HL-60 (cell line): ENCODE data around the gene CEP78.

Experiments used
- DNase-seq, 2 experiments: peaks; one replicate each; pipeline ENCODE4 v3.0.0-alpha.2; 2010 to 2020; ENCODE audit warnings: low read depth in 1 of 2, low spot score in 1 of 2
- H3K27ac ChIP-seq: fragments of 250-450 bp; sonication (Bioruptor Pico); replicated peaks from 2 replicates; pipeline ENCODE4 v1.5.1; 2020; ENCODE audit warnings: mild to moderate bottlenecking, moderate library complexity
- H3K27me3 ChIP-seq: fragments of 250-450 bp; sonication (Bioruptor Pico); 2 replicates; pipeline ENCODE4 v1.5.1; 2021; ENCODE audit warnings: mild to moderate bottlenecking, moderate library complexity; ENCODE audit not compliant: insufficient read depth, poor library complexity, severe bottlenecking
- H3K4me3 ChIP-seq: replicated peaks from 2 replicates; pipeline ENCODE4 v1.5.1; 2011; ENCODE audit warnings: mild to moderate bottlenecking, control low read depth, low read length; ENCODE audit not compliant: insufficient read depth
- GABPA ChIP-seq: IDR thresholded peaks from 2 replicates; pipeline ENCODE4 v1.6.1; 2012; ENCODE audit warnings: low read depth
- POLR2AphosphoS5 ChIP-seq: IDR thresholded peaks from 2 replicates; pipeline ENCODE4 v1.6.1; 2012; ENCODE audit warnings: low read depth
- SPI1 ChIP-seq: IDR thresholded peaks from 2 replicates; pipeline ENCODE4 v1.6.1; 2012; ENCODE audit warnings: low read depth, mild to moderate bottlenecking, borderline replicate concordance
- TF ChIP-seq, protein P1 (sequence below): IDR thresholded peaks from 2 replicates; pipeline ENCODE4 v1.6.1; 2012; ENCODE audit warnings: low read depth; ENCODE audit not compliant: insufficient replicate concordance
- TF ChIP-seq, protein P2 (sequence below): IDR thresholded peaks from one replicate; pipeline ENCODE4 v1.5.1; 2011; ENCODE audit warnings: low read length, control low read depth, inconsistent platforms; ENCODE audit not compliant: insufficient read depth

CEP78 gene

DNA sequence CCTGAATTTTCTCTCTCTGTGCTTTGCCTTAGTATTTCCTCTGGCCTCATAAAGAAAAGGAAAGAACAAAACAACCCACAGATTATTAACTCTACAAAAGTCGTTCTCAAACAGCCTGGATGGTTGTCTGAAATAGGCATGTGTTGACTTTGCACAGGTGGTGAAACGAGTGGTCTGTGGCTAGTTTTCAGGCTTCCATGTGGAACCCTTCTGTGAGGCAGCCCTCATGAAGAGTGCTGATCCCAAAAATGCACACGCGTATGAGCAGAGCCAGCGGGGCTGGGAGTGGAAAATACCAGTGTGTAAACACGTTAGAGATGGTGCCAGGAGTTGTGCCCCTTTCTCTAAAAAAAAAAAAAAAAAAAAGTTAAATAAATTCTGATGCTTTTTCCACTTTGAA, 56.2 kb downstream of the CEP78 start:
- Histone ChIP-seq H3K27me3 (no peaks in the 10 kb centered on the region), H3K27ac (no peak overlapping the region), H3K4me3 (no peak overlapping the region)
- DNase-seq: no peak
- TF ChIP-seq, protein P1, sequence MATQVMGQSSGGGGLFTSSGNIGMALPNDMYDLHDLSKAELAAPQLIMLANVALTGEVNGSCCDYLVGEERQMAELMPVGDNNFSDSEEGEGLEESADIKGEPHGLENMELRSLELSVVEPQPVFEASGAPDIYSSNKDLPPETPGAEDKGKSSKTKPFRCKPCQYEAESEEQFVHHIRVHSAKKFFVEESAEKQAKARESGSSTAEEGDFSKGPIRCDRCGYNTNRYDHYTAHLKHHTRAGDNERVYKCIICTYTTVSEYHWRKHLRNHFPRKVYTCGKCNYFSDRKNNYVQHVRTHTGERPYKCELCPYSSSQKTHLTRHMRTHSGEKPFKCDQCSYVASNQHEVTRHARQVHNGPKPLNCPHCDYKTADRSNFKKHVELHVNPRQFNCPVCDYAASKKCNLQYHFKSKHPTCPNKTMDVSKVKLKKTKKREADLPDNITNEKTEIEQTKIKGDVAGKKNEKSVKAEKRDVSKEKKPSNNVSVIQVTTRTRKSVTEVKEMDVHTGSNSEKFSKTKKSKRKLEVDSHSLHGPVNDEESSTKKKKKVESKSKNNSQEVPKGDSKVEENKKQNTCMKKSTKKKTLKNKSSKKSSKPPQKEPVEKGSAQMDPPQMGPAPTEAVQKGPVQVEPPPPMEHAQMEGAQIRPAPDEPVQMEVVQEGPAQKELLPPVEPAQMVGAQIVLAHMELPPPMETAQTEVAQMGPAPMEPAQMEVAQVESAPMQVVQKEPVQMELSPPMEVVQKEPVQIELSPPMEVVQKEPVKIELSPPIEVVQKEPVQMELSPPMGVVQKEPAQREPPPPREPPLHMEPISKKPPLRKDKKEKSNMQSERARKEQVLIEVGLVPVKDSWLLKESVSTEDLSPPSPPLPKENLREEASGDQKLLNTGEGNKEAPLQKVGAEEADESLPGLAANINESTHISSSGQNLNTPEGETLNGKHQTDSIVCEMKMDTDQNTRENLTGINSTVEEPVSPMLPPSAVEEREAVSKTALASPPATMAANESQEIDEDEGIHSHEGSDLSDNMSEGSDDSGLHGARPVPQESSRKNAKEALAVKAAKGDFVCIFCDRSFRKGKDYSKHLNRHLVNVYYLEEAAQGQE: no peak
- TF ChIP-seq POLR2AphosphoS5: no peak
- TF ChIP-seq, protein P2, sequence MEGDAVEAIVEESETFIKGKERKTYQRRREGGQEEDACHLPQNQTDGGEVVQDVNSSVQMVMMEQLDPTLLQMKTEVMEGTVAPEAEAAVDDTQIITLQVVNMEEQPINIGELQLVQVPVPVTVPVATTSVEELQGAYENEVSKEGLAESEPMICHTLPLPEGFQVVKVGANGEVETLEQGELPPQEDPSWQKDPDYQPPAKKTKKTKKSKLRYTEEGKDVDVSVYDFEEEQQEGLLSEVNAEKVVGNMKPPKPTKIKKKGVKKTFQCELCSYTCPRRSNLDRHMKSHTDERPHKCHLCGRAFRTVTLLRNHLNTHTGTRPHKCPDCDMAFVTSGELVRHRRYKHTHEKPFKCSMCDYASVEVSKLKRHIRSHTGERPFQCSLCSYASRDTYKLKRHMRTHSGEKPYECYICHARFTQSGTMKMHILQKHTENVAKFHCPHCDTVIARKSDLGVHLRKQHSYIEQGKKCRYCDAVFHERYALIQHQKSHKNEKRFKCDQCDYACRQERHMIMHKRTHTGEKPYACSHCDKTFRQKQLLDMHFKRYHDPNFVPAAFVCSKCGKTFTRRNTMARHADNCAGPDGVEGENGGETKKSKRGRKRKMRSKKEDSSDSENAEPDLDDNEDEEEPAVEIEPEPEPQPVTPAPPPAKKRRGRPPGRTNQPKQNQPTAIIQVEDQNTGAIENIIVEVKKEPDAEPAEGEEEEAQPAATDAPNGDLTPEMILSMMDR: no peak
- TF ChIP-seq SPI1: no peak
- no peak for TF ChIP-seq GABPA

DNA sequence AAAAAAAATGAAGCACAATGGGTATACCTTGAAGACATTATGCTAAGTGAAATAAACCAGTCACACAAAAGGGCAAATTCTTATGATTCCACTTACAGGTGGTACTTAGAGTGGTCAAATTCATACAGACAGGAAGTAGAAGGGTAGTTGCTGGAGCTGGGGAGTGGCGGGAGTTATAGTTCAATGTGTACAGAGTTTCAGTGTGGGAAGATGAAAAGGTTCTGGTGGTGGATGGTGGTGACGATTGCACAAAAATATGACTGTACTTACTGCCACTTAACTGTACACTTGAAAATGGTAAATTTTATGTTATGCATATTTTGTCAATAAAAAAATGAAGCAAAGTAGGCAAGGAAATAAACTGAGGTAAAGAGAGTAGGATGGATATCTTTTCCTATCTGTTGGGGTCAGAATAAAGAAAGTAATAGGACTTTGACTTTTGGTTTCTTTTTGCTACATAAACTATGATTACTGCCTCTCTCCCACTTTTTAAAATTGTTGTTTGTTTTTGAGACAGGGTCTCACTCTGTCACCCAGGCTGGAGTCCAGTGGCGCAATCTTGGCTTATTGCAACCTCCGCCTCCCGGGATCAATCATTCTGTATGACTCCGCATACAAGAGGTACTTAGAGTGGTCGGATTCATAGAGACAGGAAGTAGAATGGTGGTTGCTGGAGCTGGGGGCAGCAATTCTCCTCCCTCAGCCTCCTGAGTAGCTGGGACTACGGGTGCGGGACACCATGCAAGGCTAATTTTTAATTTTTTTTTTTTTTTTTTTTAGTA, 57.0 kb downstream of the CEP78 start:
- no peak for DNase-seq
- H3K27ac ChIP-seq: no peak overlapping the region
- TF ChIP-seq POLR2AphosphoS5: no peak
- no peak for TF ChIP-seq SPI1
- TF ChIP-seq, protein P1: no peak
- no peak for TF ChIP-seq GABPA
- TF ChIP-seq, protein P2: no peak
- H3K27me3 ChIP-seq: no peaks in the 10 kb centered on the region
- no peak overlapping the region for H3K4me3 ChIP-seq

DNA sequence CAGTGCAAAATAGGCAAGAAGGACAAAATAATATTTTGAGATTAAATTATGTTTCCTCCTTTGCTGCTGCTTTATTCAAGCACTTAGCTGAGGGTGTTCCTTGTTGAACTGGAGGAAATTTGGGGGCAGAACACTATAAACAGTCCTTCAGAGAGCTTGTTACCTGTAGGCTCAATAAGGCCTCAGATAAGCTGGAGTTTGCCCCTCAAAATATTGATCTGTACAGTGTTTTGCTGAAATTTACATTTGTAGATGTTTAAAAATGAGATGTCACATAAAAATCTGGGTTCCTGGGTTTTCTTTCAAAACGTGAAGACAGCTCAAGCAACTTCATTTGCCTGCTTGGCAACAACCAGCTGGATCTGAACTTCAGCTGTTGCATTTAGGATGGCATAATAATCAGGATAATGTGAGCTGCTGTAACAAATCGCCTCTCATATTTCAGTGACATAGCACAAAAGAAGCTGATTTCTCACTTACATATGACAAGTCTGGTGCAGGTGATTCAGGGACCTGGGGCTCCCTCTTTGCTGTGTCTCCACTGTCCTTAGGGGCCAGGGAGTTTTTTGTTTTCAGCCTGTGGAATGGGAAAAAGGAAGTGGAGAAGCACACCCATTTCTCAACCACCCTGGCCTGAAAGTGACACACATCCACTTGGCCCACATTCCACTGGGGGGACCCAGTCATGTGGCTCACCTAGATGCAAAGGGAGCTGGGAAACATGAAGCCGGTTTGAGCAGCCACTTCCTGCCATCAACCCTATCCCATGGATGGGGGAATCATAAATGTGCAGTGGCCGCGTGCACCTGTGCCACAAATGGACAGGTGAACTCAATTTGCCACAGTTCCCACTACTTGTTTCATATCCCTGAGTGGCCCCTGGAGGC, 58.7 kb downstream of the CEP78 start:
- peak in 1 of 2 experiments; percentile 43 for DNase-seq
- Histone ChIP-seq H3K4me3 (no peak overlapping the region), H3K27me3 (no peaks in the 10 kb centered on the region), H3K27ac (no peak overlapping the region)
- TF ChIP-seq SPI1: peak; percentile 57; the same call in 1 of the 2 replicates
- TF ChIP-seq, protein P1: no peak
